IPS DF 19.7 (cell line): ENCODE results near the gene SLC12A4.

Experiments used
- DNase-seq: peaks from one replicate; pipeline ENCODE4 v3.0.0-alpha.2; 2013; ENCODE audit warnings: low read depth, low spot score

The SLC12A4 gene

DNA sequence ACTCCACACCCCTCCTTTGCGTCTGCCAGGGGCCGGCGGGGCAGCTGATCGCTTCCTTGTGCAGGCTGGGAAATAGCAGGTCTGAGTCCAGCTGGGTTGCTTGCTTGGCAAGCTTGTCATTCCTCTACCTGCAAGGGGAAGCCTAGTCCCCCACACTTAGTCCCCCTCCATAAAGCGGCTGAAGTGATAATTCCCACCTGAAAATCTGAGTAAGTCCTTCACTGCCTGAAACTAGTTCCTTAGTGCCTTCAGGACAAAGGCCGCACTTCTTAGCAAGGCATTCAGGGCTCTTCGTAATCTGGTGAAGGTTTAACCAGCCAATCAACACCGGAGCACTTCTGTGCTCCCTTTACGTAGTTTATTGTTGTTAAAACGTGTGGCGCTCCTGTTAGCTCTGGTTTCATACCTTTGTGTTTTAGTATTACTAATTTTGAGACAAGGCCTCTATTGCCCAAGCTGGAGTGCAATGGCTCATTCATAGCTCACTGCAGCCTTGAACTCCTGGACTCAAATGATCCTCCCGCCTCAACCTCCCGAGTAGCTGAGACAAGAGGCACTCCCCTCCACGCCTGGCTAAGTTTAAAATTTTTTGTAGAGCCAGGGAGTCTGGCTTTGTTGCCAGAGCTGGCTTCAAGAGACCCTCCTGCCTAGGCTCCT lies 74.6 kb downstream of the SLC12A4 start:
- no peak for DNase-seq
